Non-pigmented ciliary epithelial cell (primary cell): Measurements from ENCODE around the gene CNIH1.
"Not testable (repeated sequence)": the region's sequence is repeated elsewhere in the genome, so short reads cannot be mapped to it uniquely, and the experiment has no call there.

ENCODE experiments used
- DNase-seq: peaks from one replicate; pipeline ENCODE4 v3.0.0-alpha.2; 2010; ENCODE audit warnings: low read depth

CNIH1 gene

DNA sequence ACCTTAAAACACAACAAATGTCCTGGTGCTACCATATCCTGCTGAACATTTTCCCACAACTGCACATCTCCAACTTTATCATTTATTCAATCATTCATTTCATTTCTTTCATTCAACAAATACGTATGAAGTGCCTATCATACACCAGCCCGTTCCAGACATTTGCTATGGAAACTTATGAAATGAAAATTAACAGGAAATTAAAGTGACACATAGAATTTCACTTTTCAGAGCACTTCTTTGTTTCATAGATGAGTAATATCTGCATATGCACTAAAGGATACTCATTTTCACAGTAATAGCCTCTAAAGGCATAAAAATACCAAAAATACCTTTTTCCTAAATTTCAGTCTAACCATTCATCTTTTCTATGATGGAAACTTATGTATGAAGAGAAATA lies 12.6 kb downstream of the CNIH1 start:
- DNase-seq: no peak

DNA sequence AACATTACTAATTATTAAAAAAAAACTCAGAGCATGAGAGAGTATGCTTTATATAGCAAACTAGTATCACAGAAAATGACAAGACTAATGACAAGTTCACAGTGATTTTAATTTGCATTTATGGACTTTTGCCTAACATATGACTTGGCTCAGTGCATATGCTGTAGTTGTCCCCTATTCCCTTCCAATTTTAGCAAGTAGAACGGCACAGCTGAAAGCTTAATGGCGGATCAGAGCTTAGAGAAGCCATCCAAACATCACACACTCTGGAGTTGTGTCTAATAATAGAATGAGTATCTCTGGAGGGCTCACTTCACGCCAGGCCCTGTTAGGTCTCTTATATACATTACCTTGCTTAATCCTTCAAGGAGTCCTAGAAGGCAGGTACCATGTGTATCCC lies 13.3 kb downstream of the CNIH1 start:
- DNase-seq: no peak

DNA sequence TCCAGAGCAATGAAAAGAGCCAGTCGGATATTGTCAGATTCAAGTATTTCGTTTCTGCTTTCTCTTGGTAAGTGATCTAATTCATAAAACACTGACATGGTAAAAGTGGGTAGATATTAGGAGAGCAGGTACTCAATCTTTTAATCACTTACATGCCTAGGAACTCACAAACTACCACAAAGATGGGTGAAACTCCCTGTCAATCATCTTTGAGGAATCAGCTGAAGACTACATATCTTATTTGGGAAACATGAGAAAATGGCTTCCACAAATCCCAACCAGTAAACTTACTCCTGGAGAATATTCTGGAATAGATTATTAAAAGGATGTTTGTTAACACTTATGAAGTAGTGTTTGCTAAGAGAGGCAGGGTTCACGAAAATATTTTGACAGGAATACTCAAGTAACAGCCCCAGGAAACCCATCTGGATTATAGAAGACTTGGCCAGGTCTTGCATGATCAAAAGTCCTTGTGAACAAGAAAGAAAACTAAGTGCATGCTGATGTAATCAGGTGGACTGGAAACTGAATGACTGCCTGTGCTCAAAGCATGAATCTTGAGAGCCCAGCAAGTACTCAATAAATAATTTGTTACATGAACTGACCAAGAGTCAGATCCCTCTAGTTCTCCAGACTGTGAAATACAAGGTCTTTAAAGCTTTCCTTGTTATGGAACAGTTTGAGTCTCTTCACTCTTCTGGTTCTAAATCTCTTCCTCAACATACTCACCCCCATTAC lies 15.5 kb downstream of the CNIH1 start:
- DNase-seq: no peak

DNA sequence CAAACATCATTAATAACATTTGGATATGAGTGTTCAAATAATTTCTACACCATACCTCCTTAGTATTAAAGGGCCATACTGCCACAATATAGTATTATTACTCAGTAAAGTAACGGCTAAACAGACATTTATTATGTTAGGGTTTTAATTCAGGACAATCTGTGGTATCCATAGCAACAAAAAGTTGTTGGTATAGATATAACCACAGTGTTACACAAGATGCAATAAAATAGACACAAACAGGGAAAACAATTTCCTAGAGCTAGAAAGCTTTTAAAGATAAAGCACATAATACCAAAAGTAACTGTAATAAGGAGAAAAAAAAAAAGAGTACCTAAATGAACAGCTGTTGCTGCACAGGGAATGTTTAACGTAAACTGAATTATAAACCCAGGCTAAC lies 16.1 kb downstream of the CNIH1 start:
- no peak for DNase-seq

DNA sequence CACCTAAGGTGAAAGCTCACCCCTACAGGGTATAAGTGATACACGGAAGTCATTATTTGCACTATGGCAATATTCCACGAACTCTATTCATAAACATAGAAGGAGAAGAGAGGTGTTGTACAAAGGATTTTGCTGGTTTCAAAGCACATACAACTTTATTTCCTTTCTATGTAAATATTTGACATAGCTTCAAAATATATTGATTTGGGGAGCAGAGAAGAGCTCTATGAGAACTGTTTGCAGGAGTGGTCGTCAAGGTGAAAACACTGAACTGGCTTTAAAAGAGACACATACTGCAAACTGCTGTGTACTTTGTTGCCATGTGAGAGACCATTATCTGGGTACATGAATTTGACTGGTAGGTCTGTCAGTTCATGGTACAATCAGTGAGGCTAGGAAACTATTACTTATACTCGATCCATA lies 16.7 kb downstream of the CNIH1 start:
- no peak for DNase-seq

DNA sequence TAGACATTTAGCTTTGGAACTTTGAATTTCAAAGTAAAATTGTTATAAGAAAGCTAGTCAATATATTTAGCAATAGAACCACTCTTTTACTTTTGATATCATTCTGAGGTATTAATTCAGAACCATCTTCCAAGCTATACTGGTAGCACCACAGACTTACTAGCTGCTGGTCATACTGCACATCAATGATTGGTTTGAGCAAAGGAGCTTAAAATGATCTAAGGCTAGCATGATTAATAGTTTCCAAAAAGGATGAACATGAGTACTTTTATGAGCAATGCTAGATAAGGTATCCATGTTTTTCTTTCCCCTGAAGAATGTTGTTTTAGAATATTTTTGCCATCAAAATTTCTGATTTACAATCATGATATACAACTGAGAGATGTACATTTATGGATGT lies 17.2 kb downstream of the CNIH1 start:
- DNase-seq: no peak

DNA sequence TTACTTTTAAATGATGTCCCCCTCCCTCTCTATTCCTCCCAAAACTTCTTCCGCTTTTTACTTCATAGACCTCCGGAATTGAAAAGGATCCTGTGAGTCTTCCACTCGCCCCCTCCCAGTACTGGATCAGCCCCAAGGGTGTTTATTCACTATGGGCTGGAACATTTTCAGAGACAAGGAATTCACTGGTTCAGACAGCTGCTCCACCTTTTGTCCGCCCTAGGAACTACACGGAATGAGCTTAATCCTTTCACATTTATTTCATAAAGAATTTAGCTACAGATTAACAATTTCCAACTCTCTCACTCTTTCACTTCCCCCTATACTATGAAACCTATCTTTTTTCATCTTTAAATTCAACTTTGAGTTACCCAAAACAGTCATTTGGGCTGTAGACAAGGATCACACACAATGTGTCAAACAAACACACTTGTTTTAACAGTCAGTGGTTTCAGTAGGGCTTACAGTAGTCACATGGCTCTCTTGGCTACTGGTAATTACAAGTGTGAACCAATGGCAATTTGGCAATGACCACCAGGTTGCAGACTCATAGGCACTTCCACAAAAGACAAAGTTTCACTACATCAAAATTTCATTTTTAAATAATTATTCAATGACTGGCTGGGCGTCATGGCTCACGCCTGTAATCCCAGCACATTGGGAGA lies 20.6 kb downstream of the CNIH1 start:
- no peak for DNase-seq

DNA sequence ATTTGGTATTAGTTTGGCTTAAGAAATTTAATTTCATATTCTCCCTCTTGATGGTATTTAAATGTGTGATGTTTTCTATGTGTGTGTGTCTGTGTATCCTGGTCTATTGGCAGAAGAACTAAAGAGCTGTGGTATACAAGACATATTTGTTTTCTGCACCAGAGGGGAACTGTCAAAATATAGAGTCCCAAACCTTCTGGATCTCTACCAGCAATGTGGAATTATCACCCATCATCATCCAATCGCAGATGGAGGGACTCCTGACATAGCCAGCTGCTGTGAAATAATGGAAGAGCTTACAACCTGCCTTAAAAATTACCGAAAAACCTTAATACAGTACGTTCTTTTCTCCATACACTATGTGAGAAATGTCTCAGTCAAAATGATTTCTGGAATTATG lies 29.8 kb downstream of the CNIH1 start:
- DNase-seq: no peak

DNA sequence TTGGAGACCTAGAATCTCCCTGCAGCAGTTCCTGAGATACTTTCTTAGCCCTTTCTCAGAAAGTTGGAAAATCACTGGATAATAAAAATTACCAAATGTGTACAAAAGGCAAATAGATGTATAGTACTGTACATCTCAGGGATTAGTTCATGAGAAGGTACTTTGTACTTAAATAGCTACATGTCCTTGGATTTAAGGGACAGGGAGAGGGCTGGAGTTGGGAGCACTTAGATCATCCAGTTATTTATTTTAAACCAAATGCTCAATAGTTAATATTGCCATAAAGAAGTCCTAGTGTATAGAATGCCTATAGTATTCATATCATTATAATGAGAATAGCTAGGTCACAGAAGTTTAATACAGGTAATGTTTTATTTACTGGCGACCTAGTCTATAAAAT lies 31.0 kb downstream of the CNIH1 start:
- no peak for DNase-seq

DNA sequence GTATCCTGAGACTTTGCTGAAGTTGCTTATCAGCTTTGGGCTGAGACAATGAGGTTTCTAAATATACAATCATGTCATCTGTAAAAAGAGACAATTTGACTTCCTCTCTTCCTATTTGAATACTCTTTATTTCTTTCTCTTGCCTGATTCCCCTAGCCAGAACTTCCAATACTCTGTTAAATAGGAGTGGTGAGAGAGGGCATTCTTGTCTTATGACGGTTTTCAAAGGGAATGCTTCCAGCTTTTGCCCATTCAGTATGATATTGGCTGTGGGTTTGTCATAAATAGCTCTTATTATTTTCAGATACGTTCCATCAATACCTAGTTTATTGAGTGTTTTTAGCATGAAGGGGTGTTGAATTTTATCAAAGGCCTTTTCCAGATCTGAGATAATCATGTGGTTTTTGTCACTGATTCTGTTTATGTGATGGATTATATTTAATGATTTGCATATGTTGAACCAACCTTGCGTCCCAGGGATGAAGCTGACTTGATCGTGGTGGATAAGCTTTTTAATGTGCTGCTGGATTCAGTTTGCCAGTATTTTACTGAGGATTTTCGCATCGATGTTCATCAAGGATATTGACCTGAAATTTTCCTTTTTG lies 37.7 kb downstream of the CNIH1 start:
- DNase-seq: not testable (repeated sequence)

DNA sequence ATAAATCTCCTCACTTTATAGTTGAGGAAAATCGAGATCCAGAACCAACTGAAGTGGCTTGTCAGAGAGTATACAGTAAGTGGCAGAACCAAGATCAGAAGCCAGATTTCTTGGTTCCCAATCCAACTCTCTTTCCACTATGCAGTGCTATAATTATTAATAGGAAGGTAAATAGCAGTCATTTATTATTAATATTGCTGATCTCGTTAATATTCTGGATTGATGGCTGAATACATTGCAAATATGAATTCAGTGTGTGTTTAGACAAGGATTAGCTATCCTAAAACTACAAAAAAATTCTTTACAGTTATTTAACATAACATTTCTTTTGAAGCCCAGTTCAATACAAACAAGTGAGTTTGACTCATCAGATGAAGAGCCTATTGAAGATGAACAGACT lies 41.6 kb downstream of the CNIH1 start:
- no peak for DNase-seq

DNA sequence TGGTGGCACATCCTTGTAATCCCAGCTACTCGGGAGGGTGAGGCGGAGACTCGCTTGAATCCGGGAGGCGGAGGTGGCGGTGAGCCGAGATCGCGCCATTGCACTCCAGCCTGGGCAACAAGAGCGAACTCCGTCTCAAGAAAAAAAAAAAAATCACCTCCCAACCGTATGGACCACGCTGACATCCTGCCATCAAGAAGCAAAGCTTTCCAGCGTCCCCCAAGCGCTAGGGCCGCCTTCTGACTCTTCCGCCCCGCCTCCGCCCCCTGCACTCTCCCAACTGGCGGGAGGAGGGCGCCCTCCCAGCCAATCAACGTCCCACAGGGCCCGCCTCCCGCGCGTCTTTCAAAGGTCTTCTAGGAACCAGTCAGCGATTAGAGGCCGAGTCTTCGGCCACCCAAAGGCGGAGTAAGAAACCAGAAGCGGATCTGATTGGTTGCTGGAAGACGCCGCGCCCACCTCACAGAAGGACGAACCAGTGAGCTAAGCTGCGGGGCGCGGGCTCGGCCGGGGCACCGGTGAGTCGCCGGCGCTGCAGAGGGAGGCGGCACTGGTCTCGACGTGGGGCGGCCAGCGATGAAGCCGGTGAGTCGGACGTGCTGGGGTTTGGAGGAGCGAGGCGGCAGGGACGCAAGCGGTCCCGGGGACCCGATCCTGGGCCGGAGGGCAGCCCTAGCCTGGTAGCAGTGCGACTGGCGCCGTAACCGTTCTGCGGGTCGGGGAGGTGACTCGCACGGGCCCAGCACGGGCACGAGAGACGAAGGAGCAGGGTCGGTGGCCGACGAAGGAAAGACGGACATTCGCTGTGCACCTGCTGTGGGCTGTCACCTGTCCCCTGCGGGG lies 44.5 kb downstream of the CNIH1 start, which contains the start of gene CDKN3:
CDKN3 (plus strand) TSS at position 515 of the 843 bp plus-strand sequence; CDS start at position 577, 62 bp downstream.
- DNase-seq: peak; percentile 97

DNA sequence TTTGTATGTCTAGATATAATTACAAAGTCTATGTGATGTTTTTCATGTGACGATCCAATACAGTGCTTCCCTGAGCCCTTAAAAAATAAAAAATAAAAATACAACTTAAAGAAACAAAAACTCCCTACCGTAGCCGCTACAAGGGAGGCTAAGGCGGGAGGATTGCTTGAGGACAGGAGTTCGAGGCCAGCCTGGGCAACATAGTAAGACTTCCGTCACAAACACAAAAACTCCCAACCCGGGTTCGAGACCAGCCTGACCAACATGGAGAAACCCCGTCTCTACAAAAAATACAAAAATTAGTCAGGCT lies 45.0 kb downstream of the CNIH1 start:
- no peak for DNase-seq

DNA sequence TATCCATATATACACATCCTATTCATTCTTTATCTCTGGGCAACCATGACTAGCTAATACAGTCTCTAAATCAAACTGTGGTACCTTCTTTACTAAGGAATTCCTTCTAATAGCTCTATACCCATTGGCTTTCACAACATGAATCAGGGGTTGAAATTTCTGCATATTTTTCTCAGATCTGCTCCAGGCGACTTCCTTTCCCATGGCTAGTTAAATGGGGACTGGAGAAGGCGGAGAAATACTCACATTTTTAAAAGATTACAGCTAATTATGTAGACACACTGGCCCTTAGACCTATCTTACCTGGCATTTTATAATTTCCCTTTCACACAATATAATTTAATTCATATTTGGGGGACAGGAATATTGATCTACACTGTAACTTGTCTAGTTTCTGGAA lies 45.5 kb downstream of the CNIH1 start:
- no peak for DNase-seq

DNA sequence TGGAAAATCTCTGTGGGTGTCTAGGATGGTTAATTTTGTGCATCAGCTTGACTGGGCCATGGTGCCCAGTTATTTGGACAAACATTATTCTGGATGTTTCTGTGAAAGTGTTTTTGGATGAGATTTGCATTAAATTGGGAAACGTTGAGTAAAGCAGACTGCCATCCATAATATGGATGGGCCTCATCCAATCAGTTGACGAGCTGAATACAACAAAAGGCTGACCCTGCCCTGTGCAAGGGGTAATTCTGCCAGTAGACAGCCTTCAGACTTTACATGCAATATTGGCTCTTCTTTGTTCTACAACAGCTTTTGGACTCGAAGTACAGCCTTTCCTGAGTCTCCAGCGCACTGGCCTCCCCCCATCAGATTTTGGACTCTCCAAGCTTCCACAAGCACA lies 45.9 kb downstream of the CNIH1 start:
- DNase-seq: no peak

DNA sequence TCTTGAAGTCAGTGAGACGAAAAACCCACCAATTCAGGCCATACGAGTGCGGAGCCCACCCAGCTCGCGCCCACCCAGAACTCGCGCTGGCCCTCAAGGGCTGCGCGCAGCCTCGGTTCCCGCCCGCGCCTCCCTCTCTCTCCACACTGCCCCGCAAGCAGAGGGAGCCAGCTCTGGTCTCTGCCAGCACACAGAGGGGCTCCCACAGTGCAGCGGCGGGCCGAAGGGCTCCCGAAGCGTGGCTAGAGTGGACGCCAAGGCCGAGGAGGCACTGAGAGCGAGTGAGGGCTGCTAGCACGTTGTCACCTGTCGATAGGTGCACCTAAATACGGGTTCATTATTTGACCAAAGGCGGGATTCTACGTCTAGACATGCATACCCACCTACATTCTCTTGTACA lies 46.6 kb downstream of the CNIH1 start:
- no peak for DNase-seq

DNA sequence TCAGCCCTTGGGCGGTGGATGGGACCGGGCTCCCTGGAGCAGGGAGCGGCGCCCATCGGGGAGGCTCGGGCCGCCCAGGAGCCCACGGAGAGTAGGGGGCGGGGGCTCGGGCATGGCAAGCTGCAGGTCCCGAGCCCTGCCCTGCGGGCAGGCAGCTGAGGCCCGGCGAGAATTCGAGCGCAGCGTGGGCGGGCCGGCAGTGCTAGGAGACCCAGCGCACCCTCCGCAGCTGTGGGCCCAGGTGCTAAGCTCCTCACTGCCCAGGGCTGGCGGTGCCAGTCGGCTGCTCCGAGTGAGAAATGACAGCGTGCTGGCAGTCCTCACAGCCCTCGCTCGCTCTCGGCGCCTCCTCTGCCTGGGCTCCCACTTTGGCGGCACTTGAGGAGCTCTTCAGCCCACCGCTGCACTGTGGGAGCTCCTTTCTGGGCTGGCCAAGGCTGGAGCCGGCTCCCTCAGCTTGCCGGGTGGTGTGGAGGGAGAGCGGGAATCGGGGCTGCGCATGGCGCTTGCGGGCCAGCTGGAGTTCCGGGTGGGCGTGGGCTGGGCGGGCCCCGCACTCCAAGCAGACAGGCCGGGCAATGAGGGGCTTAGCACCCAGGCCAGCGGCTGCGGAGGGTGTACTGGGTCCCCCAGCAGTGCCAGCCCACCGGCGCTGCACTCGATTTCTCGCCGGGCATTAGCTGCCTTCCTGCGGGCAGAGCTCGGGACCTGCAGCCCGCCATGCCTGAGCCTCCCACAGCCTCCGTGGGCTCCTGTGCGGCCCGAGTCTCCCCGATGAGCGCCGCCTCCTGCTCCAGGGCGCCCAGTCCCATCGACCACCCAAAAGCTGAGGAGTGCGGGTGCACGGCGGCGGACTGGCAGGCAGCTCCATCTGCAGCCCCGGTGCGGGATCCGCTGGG lies 47.9 kb downstream of the CNIH1 start:
- not testable (repeated sequence) for DNase-seq

DNA sequence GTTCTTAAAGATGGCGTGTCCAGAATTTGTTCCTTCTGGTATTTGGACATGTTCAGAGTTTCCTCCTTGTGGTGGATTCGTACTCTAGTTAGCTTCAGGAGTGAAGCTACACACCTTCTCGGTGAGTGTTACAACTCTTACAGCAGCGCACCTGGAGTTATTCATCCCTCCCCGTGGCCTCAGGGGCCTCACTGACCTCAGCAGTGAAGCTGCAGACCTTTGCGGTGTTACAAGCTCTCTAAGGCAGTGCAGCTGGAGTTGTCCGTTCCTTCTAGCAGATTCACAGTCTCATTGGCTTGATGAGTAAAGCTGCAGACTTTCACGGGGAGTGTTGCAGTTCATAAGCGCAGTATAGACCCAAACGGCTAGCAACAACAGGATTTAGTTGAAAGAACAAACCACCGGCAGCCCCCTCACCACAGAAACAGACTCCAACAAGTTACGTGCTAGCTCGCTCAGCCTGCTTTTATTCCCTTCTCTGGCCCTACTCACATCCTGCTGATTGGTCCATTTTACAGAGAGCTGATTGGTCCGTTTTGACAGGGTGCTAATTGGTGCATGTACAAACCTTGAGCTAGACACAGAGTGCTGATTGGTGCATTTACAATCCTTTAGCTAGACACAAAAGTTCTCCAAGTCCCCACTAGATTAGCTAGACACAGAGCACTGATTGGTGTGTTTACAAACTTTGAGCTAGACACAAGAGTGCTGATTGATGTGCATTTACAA lies 48.9 kb downstream of the CNIH1 start:
- DNase-seq: no peak

DNA sequence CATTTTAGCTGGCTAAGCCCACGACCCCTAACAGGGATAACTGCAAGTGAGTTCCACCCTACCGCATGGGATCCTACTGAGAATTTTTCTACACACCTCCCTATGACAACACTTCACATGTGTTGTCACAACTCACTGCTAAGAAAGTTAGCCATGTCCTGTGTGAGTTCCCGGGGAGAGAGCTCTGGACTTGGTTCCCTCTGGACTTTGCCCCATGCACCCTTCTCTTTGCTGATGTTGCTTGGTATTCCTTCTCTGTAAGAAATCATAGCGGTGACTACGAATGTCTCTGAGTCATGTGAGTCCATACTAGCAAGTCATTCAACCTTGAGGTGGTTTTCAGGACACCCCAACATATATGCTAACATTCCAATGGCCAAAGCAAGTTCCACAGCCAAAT lies 53.8 kb downstream of the CNIH1 start:
- DNase-seq: no peak

DNA sequence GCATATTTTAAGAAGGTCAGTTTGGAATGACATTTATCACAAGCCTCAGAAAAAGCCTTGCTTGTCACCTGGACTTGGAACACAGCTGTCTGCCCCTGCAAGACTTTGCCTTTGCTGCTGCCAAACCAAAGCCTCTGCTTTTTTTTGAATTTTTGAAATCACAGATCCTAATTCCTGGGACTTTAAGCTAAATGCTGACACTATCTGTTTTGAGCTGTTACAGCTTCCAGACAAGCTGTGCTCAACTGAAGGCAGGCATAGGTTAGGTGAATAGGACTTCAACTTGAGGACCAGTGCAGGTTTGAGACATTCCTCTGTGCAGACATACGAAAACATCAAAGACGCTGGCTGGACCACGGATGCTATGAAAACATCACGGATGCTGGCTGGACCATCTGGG lies 55.6 kb downstream of the CNIH1 start:
- no peak for DNase-seq

DNA sequence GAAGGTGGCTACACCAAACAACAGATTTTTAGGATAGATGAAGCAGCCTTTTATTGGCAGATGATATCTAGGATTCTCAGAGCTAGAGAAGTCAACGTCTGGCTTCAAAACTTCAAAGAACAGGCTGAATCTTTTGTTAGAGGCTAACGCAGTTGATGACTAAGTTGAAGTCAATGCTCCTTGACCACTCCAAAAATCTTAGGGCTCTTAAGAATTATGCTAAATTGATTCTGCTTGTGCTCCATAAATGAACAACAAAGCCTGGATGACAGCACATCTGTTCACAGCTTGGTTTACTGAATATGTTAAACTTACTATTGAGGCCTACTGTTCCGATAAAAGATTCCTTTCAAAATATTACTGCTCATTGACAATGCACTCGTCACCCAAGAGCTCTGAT lies 57.3 kb downstream of the CNIH1 start:
- no peak for DNase-seq
